ENCODE results near the gene PRKCSH.

Gene PRKCSH

DNA sequence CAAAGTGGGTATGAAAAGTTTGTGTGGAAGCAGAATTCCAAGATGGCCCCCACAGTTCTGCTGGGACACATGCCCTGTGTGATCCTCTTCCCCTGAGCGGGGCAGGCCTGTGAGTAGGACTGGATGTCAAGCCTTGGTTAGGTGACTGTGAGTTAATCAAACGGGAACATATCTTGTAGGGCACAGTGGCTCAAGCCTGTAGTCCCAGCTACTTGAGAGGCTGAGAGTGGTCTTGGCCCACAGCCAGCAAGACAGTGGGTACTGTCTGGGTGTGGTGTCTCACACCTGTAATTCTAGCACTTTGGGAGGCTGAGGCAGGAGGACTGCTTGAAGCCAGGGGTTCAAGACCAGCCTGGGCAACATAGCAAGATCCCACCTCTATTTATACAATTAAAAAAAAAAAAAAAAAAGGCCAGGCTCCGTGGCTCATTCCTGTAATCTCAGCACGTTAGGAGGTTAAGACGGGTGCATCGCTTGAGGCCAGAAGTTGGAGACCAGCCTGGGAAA is 63.8 kb downstream of the PRKCSH start:
- no peak for DNase-seq (ENCODE audit: low read depth, low spot score)

DNA sequence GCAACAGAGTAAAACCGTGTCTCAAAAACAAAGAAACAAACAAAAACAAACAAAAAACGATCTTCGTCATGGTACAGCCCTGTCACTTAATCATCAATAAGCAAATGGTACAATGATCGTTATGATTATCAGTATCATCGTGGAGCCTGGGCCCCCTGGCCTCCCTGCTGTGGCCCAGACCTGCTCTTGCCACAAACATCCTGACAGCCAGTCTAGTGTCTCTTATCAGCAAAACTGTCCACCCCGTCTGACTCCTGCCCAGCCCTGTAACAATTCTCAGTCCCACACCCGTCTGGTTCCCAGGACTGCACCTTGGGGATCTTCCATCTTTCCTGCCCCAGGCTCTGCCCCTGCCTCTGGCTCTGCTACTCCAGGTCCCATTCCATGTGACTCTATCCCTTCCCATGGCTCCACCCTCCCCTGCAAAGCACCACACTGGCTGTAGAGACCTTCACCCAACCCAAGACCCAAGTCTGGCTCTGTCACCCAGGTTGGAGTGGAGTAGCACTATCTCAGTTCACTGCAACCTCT is 64.5 kb downstream of the PRKCSH start:
- DNase-seq (ENCODE audit: low read depth, low spot score): no peak
